Heart right ventricle (tissue), 16 donors: Measurements from ENCODE around the gene PACS2. TPM values are rescaled to one million over a fixed set of nuclear protein-coding genes. Genes with fewer than 3 reads are reported as not detected.
A peak's percentile ranks its signal among the peaks of the same experiment; 100 is the strongest.

ENCODE experiments used
- ATAC-seq, 8 donors: fragments of 200-7000 bp; cut with Tn5 transposase; one replicate each; pipeline ENCODE4 v1.9.1; 2020; ENCODE audit warnings: mild to moderate bottlenecking in 8 of 8, moderate library complexity in 8 of 8, moderate number of reproducible peaks in 1 of 8
- DNase-seq, 2 donors: peaks; one replicate each; pipeline ENCODE4 v3.0.0-alpha.2; 2020
- H3K27ac ChIP-seq, 10 donors: fragments of 200-600 bp; sonication (generic) in 2 of 10; one replicate each; pipeline versions ENCODE4 v1.5.0 to v1.8.0; 2020 to 2022; ENCODE audit warnings: mild to moderate bottlenecking in 3 of 10
- H3K27me3 ChIP-seq, 7 donors: fragments of 200-600 bp; one replicate each; pipeline ENCODE4 v1.8.0; 2021 to 2022; ENCODE audit warnings: mild to moderate bottlenecking in 2 of 7
- H3K36me3 ChIP-seq, 9 donors: fragments of 200-600 bp; sonication (generic) in 1 of 9; one replicate each; pipeline versions ENCODE4 v1.5.0 to v1.8.0; 2020 to 2022; ENCODE audit warnings: mild to moderate bottlenecking in 2 of 9
- H3K4me1 ChIP-seq, 9 donors: fragments of 200-600 bp; sonication (generic) in 1 of 9; one replicate each; pipeline versions ENCODE4 v1.5.0 to v1.8.0; 2020 to 2022; ENCODE audit warnings: mild to moderate bottlenecking in 4 of 9
- H3K4me3 ChIP-seq, 10 donors: fragments of 200-600 bp; sonication (generic) in 2 of 10; one replicate each; pipeline versions ENCODE4 v1.5.0 to v1.8.0; 2020 to 2022; ENCODE audit warnings: mild to moderate bottlenecking in 7 of 10, moderate library complexity in 2 of 10
- H3K9me3 ChIP-seq, 11 donors: fragments of 200-600 bp in 10 of 11; sonication (generic) in 2 of 11; one replicate each; pipeline versions ENCODE4 v1.5.0 to v1.8.0; 2013 to 2022; ENCODE audit warnings: mild to moderate bottlenecking in 2 of 11, control low read depth in 1 of 11, moderate library complexity in 1 of 11
- WGBS, 2 donors: extraction: QIAGEN DNeasy Blood & Tissue Kit; methylation state at CpG; one replicate each; pipeline ENCODE4 v1.1.7; 2013; ENCODE audit warnings: inconsistent platforms in 1 of 2; 5-methylcytosine and 5-hydroxymethylcytosine counted together
- intact Hi-C, 10 donors: fragments of 100-400 bp; cut with DNase I; formaldehyde crosslinking; loops; one replicate each; pipeline versions ENCODE4 v1.11.1 to v1.14.2; 2022
- polyA plus RNA-seq, 2 donors: library from polyadenylated mRNA; stranded (reverse); fragments of 200-250 nt; gene quantifications; one replicate each; pipeline ENCODE4 v1.2.3, GENCODE V29; 2013
- total RNA-seq, 10 donors: library from RNA; stranded (reverse); fragmentation: NEBNext Ultra II Directional in 3 of 10; extraction: Animal tissue kit (Norgen Biotek cat#: 25700) in 3 of 10; gene quantifications; one replicate each; pipeline versions ENCODE4 v1.2.1 to v1.2.4, GENCODE V29; 2021 to 2023
- TF ChIP-seq, protein P1 (sequence below), 9 donors: fragments of 200-600 bp; sonication (generic) in 2 of 9; IDR thresholded peaks; one replicate each; pipeline versions ENCODE4 v1.5.0 to v1.8.0; 2021 to 2022; ENCODE audit warnings: antibody characterized with exemption in 9 of 9, mild to moderate bottlenecking in 5 of 9, moderate library complexity in 1 of 9
- donor health status: Arrhythmogenic right ventricular cardiomyopathy.
- donor health status: ischemic (EF 13 %, LVEDD 7.1; RV severe dilation, severe dysfunction).
- donor health status: healthy with polysubstance abuse.
- donor health status: DM: no; HTN: yes; CAD: no.
- donor health status: DM: no; HTN: no; CAD: no.
- donor health status: ischemic (EF 25% LVEDD 6.9; RV normal size, moderate dysfunction).
- donor health status: ischemic (EF 25% LVEDD 5.7; RV mildly dilated, moderate dysfunction).
- donor health status: healthy.
- donor health status: DM: yes; HTN: yes; CAD: no.
- donor health status: Ischemic cardiomyopathy.
- donor health status: ischemic (EF 35%, LVEDD 5.7; RV mildly dilated, moderate dysfunction).
- donor health status: nonischemic (EF 11% LVEDD 7.7; RV severe dilation, severe dysfunction).
- donor health status: DM: yes; HTN: yes; CAD: no.
- donor health status: PGD.
- donor health status: ischemic (EF 29% LVEDD 5.4; RV normal size, mild dysfunction).
- donor health status: nonischemic (EF 23%, LVEDD 6.1; RV moderate dilation, normal function).

Gene PACS2
- total and polyA plus RNA-seq, 12 donors = 41.8 to 123 (median 54.6) TPM

GRCh38 chr14:105337966-105338741 is 23.6 kb downstream of the PACS2 start:
- no peaks in the 10 kb centered on the region for H3K36me3 ChIP-seq
- 38 to 41% methylated on average over 18 of the region's 18 CpGs for WGBS, 2 donors
- DNase-seq (peak; percentile 73), ATAC-seq (peak; percentile 64 to 81 (median 73))
- TF ChIP-seq, protein P1, sequence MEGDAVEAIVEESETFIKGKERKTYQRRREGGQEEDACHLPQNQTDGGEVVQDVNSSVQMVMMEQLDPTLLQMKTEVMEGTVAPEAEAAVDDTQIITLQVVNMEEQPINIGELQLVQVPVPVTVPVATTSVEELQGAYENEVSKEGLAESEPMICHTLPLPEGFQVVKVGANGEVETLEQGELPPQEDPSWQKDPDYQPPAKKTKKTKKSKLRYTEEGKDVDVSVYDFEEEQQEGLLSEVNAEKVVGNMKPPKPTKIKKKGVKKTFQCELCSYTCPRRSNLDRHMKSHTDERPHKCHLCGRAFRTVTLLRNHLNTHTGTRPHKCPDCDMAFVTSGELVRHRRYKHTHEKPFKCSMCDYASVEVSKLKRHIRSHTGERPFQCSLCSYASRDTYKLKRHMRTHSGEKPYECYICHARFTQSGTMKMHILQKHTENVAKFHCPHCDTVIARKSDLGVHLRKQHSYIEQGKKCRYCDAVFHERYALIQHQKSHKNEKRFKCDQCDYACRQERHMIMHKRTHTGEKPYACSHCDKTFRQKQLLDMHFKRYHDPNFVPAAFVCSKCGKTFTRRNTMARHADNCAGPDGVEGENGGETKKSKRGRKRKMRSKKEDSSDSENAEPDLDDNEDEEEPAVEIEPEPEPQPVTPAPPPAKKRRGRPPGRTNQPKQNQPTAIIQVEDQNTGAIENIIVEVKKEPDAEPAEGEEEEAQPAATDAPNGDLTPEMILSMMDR (IDR thresholded peaks at IDR 0.05) = no peak
- no peaks in the 10 kb centered on the region for H3K27me3 ChIP-seq
- no peak overlapping the region for H3K4me3 ChIP-seq
- intact Hi-C loops = loop anchor here in 1 of 10 donors (5.0 kb wide), 1 partner anchor 136 kb away; no protein-coding TSS in a partner anchor
- peaks cover 31 to 87% (median 67%) of the 10 kb centered on the region in 9 donors for H3K4me1 ChIP-seq
- no peaks in the 10 kb centered on the region for H3K9me3 ChIP-seq
- peak overlapping the region; percentile 26 to 87 (median 71) for H3K27ac ChIP-seq

- H3K27me3 ChIP-seq = no peaks in the 10 kb centered on the region
- H3K4me1 ChIP-seq = peaks cover 29 to 69% (median 52%) of the 10 kb centered on the region in 9 donors
- 47 to 50% methylated on average over 20 of the region's 20 CpGs for WGBS, 2 donors
- no peak for DNase-seq
- TF ChIP-seq, protein P1 (IDR thresholded peaks at IDR 0.05) = no peak
- H3K36me3 ChIP-seq = no peaks in the 10 kb centered on the region
- H3K4me3 ChIP-seq = no peak overlapping the region
- intact Hi-C loops = loop anchor here in 1 of 10 donors (5.0 kb wide), 1 partner anchor 49 kb away; no protein-coding TSS in a partner anchor
- peaks cover 0 to 15% (median 0%) of the 10 kb centered on the region in 11 donors for H3K9me3 ChIP-seq
- peak in 5 of 8 donors; percentile 15 to 39 (median 21) for ATAC-seq
- peak overlapping the region; percentile 10 to 75 (median 50) for H3K27ac ChIP-seq
Measured at GRCh38 chr14:105340821-105341733, 26.5 kb downstream of the PACS2 start.

DNA sequence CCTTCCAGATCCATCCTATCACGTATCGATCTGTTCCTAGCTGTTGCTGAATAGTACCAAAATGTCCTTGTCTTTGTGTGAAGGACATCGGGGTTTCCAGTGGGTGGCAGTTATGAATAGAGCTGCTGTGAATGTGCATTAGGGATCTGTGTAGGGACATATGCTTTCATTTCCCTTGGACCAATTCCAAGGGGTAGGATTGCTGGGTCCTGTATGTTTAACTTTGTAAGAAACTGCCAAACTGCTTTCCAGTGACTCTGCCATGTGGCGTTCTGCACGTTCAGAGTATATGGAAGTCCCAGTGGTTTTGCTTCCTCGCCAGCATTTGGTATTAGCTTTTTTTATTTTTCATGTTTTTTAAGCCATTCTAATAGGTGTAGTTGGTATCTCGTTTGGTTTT is 28.6 kb downstream of the PACS2 start:
- Histone ChIP-seq H3K27ac (peak overlapping the region in 4 of 10 donors; percentile 7 to 44 (median 34)), H3K27me3 (no peaks in the 10 kb centered on the region), H3K9me3 (peaks cover 0 to 15% (median 0%) of the 10 kb centered on the region in 11 donors), H3K4me1 (peaks cover 22 to 56% (median 38%) of the 10 kb centered on the region in 9 donors), H3K36me3 (no peaks in the 10 kb centered on the region), H3K4me3 (no peak overlapping the region)
- TF ChIP-seq, protein P1 (IDR thresholded peaks at IDR 0.05) = no peak
- intact Hi-C loops = loop anchor here in 1 of 10 donors (5.0 kb wide), 1 partner anchor 51 kb away; no protein-coding TSS in a partner anchor
- DNase-seq (no peak), ATAC-seq (no peak)
- 68 to 70% methylated on average over 7 of the region's 7 CpGs for WGBS, 2 donors

- H3K9me3 ChIP-seq = peaks cover 0 to 15% (median 0%) of the 10 kb centered on the region in 11 donors
- H3K4me1 ChIP-seq = peaks cover 8 to 36% (median 20%) of the 10 kb centered on the region in 9 donors
- DNase-seq (peak in 1 of 2 donors; percentile 12), ATAC-seq (peak in 3 of 8 donors; percentile 15 to 49 (median 35))
- no peak overlapping the region for H3K4me3 ChIP-seq
- TF ChIP-seq, protein P1 (IDR thresholded peaks at IDR 0.05) = no peak
- H3K36me3 ChIP-seq = peaks cover 0 to 25% (median 0%) of the 10 kb centered on the region in 9 donors
- no peak overlapping the region for H3K27ac ChIP-seq
- intact Hi-C loops = loop anchor here in 1 of 10 donors (5.0 kb wide), 1 partner anchor 144 kb away; no protein-coding TSS in a partner anchor
- WGBS, 2 donors = 53 to 64% methylated on average over 12 to 13 of the region's 13 CpGs
- no peaks in the 10 kb centered on the region for H3K27me3 ChIP-seq
Measured at GRCh38 chr14:105346200-105346533, 31.6 kb downstream of the PACS2 start.
